ENCODE measurements around the gene GNG7.

GRCh38 chr19:2567996-2568395 is 134.5 kb downstream of the GNG7 start:
- TF ChIP-seq CTCF (conservative IDR thresholded peaks at IDR 0.05) (no peak), ZFX (IDR thresholded peaks at IDR 0.05) (no peak)

Measured in C4-2B (cell line).